KOPT-K1 (cell line): ENCODE data around the gene HRH1.
A peak's percentile ranks its signal among the peaks of the same experiment; 100 is the strongest.
"Not testable (repeated sequence)": the region's sequence is repeated elsewhere in the genome, so short reads cannot be mapped to it uniquely, and the experiment has no call there.

Source experiments
- H3K27ac ChIP-seq: fragments of 200-600 bp; sonication (generic); 2 replicates; pipeline ENCODE4 v1.5.1; 2016; ENCODE audit warnings: antibody characterized with exemption, mild to moderate bottlenecking, low read depth, low read length; ENCODE audit not compliant: poor library complexity, severe bottlenecking
- H3K36me3 ChIP-seq: fragments of 200-600 bp; sonication (generic); 2 replicates; pipeline ENCODE4 v1.5.1; 2017; ENCODE audit warnings: antibody characterized with exemption, mild to moderate bottlenecking, low read length, moderate library complexity; ENCODE audit not compliant: insufficient read depth
- H3K9me3 ChIP-seq: fragments of 200-600 bp; sonication (generic); 2 replicates; pipeline ENCODE4 v1.5.1; 2017; ENCODE audit warnings: antibody characterized with exemption, low read length, mild to moderate bottlenecking; ENCODE audit not compliant: insufficient read depth, poor library complexity, severe bottlenecking

HRH1 gene

DNA sequence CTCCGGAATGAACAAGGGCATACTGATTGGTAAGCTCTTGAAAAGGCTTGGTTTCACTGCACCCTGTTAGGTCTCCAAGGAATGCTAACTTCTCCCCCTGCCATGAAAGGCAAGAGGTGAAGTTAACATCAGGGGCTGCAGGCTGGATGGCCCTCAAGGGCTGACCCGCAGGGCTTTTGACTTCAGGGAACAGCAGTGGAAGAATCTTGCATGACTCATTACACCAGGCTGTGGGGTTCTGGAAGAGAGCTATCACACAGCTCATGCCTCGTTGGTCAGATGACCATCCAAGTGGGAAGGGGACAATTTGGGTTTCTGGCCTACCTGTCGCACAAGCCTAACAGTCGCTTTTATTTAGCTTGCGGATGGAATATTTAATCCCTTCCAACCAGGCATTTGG lies 94.3 kb downstream of the HRH1 start:
- Histone ChIP-seq H3K27ac (no peak overlapping the region), H3K9me3 (no peaks in the 10 kb centered on the region), H3K36me3 (no peaks in the 10 kb centered on the region)

DNA sequence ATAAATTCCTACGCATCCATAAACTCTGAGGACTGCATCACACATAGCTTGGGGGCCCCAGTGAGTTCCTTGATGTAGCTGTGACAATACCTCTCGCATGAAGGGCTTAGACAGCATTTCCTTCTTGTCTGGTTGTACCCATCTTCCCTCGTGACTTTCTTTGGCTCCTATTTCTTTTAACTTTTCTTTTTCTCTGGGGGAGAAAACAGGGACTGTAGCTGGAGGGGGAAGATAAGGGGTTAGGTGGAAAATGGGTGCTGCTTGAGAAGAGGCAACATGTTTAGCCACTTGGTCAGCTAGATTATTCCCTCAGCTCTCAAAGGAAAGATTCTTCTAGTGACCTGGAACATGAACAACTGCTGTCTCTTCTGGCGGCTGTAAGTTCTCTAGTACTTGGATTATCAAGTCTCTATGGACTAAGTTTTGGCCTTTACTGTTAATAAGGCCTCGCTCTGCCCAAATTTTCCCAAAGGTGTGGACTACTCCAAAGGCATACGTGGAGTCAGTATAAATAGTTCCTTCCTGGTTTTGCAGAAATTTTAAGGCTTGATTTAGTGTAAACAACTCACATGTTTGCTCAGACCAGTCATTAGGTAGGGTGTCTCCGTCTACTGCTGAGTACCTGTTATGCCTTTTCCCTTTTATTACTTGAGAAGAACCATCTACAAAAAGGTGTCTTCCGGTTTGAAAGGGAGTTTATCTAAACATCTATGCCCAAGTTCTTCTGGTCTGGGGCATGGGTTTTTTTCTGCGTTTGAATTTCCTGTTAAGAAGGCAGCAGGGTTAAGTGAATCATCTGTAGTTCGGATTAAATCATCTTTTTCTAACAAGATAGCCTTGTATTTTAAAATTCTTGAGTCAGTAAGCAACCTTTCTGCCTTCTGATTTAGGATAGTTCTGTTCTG lies 96.9 kb downstream of the HRH1 start:
- H3K27ac ChIP-seq, result no peak overlapping the region

DNA sequence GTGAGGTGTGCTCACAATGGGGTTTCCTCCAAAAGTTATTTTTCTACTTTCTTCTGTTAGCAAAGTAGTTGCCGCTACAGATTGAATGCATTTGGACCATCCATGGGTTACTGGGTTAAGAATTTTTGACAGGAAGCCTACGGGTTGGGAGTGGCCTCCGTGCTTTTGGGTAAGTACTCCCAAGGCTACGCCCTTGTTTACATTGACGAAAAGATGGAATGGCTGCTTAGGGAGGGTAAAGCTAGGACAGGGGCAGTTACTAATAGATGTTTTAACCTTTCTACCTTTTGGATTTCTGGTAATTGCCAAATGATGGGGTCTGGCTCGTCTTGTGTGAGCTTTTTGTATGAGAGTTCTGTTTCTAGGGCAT lies 97.5 kb downstream of the HRH1 start:
- H3K36me3 ChIP-seq, result no peaks in the 10 kb centered on the region
- no peaks in the 10 kb centered on the region for H3K9me3 ChIP-seq
- no peak overlapping the region for H3K27ac ChIP-seq

More for the DNA sequence above, 96.9 kb downstream of the HRH1 start:
- Histone ChIP-seq H3K9me3 (no peaks in the 10 kb centered on the region), H3K36me3 (no peaks in the 10 kb centered on the region)

GRCh38 chr3:11254876-11255275 lies 100.6 kb downstream of the HRH1 start:
- Histone ChIP-seq H3K9me3 (no peaks in the 10 kb centered on the region), H3K27ac (no peak overlapping the region), H3K36me3 (no peaks in the 10 kb centered on the region)

DNA sequence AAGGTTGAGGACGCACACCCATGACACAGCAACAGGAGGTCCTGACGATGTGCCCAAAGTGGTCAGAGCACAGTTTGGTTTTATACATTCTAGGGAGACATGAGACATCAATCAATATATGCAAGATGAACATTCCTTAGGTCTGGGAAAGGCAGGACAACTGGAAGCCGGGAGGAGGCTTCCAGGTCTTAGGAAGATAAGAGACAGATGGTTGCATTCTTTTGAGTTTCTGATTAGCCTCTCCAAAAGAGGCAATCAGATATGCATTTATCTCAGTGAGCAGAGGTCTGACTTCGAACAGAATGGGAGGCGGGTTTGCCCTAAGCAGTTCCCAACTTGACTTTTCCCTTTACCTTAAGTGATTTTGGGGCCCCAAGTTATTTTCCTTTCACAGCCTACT lies 101.2 kb downstream of the HRH1 start:
- H3K27ac ChIP-seq, H3K36me3 ChIP-seq, H3K9me3 ChIP-seq: not testable (repeated sequence)

GRCh38 chr3:11258958-11259357 lies 104.7 kb downstream of the HRH1 start:
- Histone ChIP-seq H3K9me3 (no peaks in the 10 kb centered on the region), H3K27ac (no peak overlapping the region), H3K36me3 (no peaks in the 10 kb centered on the region)

DNA sequence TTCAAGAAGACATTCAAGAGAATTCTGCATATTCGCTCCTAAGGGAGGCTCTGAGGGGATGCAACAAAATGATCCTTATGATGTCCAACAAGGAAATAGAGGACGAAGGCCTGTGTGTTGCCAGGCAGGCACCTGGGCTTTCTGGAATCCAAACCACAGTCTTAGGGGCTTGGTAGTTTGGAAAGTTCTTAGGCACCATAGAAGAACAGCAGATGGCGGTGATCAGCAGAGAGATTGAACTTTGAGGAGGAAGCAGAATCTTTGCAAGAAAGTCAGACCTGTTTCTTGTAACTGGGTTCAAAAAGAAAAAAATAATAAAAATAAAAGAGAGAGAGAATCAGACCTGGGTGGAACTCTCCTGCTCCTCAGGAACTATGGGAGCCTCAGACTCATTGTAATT lies 106.2 kb downstream of the HRH1 start:
- H3K9me3 ChIP-seq, result no peaks in the 10 kb centered on the region
- no peak overlapping the region for H3K27ac ChIP-seq
- H3K36me3 ChIP-seq, result no peaks in the 10 kb centered on the region

DNA sequence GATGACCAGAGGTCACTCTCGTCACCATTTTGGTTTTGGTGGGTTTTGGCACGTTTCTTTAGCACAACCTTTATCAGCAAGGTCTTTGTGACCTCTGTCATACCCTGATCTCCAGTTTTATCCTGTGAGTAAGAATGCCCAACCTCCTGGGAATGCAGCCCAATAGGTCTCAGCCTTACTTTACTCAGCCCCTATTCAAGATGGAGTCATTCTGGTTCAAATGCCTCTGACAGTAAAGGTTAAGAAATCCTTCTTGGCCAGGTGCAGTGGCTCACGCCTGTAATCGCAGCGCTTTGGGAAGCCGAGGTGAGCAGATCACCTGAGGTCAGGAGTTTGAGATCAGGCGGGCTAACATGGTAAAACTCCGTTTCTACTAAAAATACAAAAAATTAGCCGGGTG lies 114.7 kb downstream of the HRH1 start:
- Histone ChIP-seq H3K27ac (no peak overlapping the region), H3K36me3 (no peaks in the 10 kb centered on the region), H3K9me3 (no peaks in the 10 kb centered on the region)

DNA sequence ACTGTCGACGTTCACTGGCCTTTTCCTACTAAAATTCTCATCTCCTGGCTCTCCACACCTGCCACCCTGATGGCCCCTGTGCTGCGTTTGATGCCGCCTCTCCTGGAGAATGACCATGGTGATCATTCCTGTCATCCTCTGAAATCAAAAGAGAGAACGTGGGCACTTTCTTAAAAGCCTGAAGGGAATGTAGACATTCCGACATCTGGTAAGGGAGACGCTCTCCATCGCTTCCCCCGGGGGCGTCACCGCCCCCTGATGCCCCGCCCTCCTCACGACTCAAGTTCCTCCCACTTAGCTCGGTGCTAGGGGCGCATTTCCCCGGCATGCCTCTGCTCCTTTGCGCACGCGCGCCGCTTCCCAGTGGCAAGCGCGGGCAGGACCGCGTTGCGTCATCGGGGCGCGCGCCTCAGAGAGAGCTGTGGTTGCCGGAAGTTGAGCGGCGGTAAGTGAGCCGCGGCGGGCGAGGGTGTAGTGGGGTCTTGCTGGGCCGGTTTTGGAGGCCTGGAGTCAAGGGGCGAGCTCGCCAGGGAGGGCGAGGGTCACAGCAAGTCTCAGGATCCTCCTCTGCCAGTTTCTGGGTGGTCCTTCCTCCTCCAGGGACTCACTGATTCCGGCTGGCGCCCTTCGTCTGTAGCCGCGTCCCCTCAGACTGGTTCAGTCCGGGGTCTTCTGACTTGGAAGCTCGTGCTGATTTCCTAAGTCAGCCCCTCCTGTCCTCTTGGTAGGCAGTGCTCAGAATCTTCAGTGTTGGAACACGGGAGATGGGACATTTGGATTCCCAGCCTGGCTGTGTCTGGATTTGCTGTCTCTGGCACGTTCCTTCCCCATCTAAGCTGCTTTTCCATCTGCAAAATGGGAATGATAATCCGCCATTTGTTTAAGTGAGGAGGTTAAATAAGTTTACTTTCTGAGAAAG lies 118.0 kb downstream of the HRH1 start, which contains the start of gene ATG7:
ATG7 (plus strand) TSS at position 412 of the 919 bp plus-strand sequence. CDS start 26,299 bp downstream, outside the sequence.
- H3K36me3 ChIP-seq, result peaks cover 9% of the 10 kb centered on the region; the same call in 1 of the 2 replicates

GRCh38 chr3:11272906-11273574 lies 118.7 kb downstream of the HRH1 start:
- Histone ChIP-seq H3K36me3 (peaks cover 10% of the 10 kb centered on the region; the same call in 1 of the 2 replicates), H3K27ac (peak overlapping the region; percentile 80), H3K9me3 (peaks cover 10% of the 10 kb centered on the region)

More for the DNA sequence above, 118.0 kb downstream of the HRH1 start, which contains the start of gene ATG7:
- Histone ChIP-seq H3K9me3 (peaks cover 8% of the 10 kb centered on the region), H3K27ac (peak within 1 kb of the TSS; percentile 80)

DNA sequence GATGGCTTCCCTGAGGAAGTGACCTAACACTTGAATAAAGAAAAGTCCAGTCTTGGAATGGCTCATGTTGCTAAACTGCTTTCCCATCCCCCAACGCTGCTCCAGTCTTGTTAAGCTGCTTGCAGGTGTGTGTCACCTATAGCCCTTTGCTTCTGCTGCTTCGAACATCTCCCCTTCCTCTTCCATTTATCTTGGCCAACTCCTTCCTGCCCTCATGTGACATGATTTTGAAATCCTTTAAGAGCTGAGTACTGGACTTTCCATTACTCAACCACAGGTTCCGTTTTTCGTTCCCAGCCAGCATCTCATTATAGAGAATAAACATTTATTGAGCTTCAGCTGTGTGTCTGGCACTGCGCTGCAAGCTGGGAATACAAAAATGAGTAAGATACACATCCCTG lies 119.6 kb downstream of the HRH1 start:
- peaks cover 10% of the 10 kb centered on the region for H3K9me3 ChIP-seq
- no peak overlapping the region for H3K27ac ChIP-seq
- H3K36me3 ChIP-seq, result peaks cover 16% of the 10 kb centered on the region; the same call in 1 of the 2 replicates

GRCh38 chr3:11274566-11275142 lies 120.4 kb downstream of the HRH1 start:
- H3K27ac ChIP-seq, result no peak overlapping the region
- peaks cover 10% of the 10 kb centered on the region for H3K9me3 ChIP-seq
- peaks cover 19% of the 10 kb centered on the region; the same call in 1 of the 2 replicates for H3K36me3 ChIP-seq

DNA sequence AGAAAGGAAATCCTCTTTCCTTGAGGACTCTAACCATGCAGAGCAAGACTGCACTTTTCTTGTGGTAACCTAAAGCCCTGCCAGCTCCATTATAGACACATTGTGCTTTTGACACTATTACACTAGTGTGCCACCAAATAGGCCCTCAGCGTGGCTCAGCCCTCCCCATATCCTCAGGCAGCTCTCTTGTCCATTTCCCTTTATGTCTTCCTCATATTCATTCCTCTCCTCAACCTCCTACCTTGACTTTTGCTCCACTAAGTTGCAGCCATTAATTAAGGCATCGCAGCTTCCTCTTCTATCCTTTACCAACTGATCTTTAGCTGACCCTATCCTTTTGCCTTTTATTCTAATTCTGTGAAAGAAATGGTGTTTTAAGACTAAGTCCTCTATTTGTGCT lies 121.6 kb downstream of the HRH1 start:
- H3K9me3 ChIP-seq, result peaks cover 10% of the 10 kb centered on the region
- peaks cover 27% of the 10 kb centered on the region for H3K36me3 ChIP-seq
- no peak overlapping the region for H3K27ac ChIP-seq

GRCh38 chr3:11276901-11277300 lies 122.6 kb downstream of the HRH1 start:
- H3K9me3 ChIP-seq, result peaks cover 10% of the 10 kb centered on the region
- H3K36me3 ChIP-seq, result peaks cover 33% of the 10 kb centered on the region
- H3K27ac ChIP-seq, result no peak overlapping the region
